Dermis microvascular lymphatic vessel endothelial cell (primary cell): ENCODE results near the gene DDX49. TPM values are rescaled to one million over a fixed set of nuclear protein-coding genes. Genes with fewer than 3 reads are reported as not detected.

Experiments
- DNase-seq, 2 donors: peaks; one replicate each; pipeline versions ENCODE4 v3.0.0 to v3.0.0-alpha.2; 2010; ENCODE audit warnings: low read depth in 2 of 2
- total RNA-seq: library from RNA; depleted of rRNA; stranded (reverse); fragments of >200 nt; gene quantifications from 2 replicates; pipeline ENCODE4 v1.2.1, GENCODE V29; 2014

Gene DDX49
- total RNA-seq, 1 donor from 2014 or later, result 42.7 TPM

DNA sequence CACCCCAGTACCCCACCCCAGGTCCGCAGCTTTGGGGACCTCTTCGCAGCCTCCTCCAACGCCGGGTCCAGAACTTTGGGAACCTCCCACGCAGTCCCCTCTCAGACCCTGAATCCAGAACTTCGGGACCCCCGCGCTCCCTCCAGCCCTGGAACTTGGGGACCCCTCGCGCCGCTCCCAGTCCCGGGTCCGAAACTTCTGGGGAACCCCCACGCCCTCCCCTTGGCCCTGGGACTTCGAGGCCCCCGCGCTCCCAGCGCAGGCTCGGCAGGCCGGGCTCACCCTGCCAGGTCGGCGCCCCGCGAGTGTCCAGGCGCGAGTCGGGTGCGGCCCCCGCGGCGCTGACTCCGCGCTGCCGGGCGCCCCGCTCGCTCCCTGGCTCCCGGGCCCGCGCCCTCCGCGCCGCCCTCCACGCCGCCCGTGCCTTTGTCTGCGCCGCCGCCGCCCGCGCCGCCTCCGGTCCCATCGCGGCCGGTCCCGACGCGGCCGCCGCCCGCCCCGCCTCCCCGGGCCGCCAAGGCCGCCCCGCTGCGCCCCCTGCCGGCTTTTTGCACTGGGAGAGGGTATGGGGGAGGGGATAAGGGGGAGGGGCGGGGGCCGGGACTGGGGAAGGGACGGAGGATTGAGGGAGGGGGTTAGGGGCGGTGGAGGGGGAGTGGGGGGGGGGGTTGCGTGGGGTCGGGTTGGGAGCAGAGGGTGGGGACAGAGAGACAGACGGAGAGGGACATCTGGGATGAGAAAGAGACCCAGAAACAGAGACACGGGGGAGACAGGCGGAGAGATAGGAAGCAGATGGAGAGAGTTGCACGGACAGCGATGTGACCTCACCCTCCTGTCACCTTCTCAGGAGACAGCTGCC is 21.5 kb downstream of the DDX49 start, which contains the start of gene HOMER3:
Gene HOMER3, minus strand, starts transcription at position 449 of the 859 bp plus-strand sequence. CDS start 2,235 bp downstream, outside the sequence.
- peak in 1 of 2 donors; percentile 64 for DNase-seq

DNA sequence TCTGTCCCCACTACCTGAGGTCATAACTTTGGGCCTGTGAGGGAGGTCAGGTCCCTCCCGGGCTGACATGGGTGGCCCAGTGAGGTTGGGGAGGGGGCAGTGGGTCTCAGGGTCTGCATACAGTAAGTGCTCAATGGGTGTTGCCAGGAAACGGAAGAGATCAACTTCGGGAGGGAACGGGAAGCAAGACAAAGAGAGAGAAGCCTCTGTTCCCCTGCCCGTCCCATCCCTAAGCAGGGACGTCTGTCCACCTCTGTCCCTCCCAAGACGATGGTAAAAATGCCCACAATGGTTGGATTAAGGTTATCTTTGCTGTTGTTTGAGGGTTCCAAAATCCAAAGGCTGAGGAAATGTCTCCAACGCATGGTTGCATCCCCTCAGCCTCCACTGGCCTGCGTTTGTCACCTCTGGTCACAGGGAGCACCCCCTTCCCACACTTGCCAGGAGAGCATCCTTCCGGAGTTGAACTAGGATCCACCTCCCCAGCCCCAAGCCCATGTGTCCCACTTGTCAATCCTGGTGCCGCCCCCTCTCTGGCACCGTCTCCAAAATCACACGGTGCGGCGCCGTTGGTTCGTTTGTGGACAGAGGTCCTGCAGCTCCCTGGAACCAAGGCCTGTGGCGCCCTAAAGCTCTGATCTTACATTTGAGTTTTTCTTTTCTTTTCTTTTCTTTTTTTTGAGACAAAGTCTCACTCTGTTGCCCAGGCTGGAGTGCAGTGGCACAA is 22.3 kb downstream of the DDX49 start:
- peak in 1 of 2 donors; percentile 25 for DNase-seq

- DNase-seq, result no peak
These were observed 23.2 kb downstream of the DDX49 start for GRCh38 chr19:18942692-18943091.

DNA sequence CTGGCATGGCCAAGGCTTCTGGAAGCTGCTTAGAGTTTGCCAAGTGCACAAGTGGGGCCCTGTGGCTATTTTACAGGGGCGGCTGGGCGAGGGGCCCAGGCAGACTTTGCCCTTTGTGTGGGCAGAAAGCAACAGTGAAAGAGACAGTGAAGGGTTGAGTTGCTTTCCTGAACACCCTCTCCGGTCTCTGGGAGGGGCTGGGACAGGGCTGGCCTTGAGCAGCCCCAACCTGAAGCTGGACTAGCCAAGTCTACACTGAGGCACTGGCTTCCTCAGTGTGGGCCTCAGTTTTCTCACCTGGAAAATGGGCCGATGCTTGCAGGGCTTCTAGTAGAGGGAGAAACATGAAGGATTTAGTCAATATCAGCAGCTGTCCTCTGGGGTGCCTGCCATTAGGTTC is 23.9 kb downstream of the DDX49 start:
- DNase-seq, result no peak

GRCh38 chr19:18945297-18945696 is 25.8 kb downstream of the DDX49 start:
- no peak for DNase-seq

DNA sequence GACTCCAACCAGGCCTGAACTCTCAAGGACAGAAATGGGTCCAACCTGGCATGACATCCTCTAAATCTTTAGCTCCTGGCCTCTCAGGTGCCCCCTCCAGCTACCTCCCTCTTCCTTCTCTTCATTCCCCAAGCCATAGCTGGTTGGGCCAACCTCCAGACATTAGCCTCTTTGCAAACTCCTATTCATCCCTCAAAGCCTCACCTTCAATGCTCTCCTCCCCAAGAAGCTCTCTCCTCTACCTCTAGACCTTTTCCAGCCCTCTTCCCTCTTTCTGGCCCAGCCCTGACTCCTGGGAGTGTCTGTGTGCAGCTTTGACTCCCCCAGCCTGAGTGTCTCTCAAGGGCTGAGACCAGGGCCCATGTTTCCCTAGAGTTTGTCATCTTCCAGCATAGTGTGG is 26.8 kb downstream of the DDX49 start:
- no peak for DNase-seq

GRCh38 chr19:18946918-18947317 is 27.4 kb downstream of the DDX49 start:
- DNase-seq, result no peak

DNA sequence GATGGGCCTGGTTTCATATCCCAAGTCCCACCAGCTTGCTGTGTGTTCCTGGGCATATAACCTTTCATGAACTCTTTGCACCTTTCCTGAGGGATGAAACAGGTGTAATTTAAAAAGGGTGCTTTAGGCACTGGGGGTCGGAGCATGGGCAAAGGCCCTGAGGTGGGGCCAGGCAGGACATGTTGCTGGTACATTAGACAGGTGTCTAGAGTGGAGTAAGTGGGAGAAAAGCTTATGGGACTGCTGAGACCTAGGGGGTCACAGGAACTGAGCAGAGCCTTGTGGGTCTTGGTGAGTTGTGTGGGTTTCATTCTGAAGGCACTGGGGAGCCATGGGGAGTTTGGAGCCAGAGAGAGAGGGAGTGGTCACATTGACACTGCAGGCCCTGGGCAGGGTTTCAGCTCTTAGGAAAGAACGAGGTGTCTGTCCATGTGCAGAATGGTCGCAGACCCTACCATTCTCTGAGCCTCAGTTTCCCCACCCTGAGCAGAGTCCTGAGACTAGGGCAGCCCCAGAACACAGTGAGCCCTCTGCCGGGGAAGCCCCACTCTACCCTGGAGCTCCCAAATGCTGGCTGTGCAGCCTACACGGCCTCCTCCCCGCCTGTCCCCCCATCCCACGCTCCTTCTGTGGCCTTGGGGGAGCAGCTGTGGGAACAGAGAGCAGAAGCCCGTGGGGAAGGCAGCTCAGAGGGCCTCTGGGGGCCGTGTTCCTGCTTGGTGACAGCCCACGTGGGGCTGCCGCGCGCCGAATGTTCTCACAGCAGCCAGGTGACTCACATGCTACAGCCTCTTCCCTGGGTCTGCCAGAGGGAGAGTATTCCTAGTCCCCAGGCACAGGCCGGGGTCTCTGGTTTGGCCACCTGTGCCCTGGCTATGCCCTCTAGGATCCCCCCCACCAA is 28.8 kb downstream of the DDX49 start:
- DNase-seq, result no peak

DNA sequence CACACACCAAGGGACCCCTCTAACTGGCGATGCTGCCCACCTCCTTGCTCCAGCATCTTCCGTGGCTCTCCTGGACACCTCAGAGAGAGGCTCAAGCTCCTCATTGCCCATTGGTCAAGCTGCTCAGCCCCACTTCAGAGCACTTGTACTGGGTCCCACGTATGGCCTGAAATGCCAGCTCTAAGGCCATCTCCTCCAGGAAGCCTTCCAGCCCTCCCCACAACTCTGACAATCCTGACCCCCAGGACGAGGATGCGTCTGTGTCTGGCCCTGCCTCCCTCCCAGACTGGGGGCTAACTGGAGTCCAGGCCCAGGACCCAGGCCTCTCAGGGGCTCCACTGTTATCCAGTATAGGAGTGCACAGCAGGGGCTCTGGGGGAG is 29.5 kb downstream of the DDX49 start:
- DNase-seq, result no peak

GRCh38 chr19:18949858-18950257 is 30.3 kb downstream of the DDX49 start:
- DNase-seq, result no peak

GRCh38 chr19:18951721-18952281 is 32.3 kb downstream of the DDX49 start:
- no peak for DNase-seq

DNA sequence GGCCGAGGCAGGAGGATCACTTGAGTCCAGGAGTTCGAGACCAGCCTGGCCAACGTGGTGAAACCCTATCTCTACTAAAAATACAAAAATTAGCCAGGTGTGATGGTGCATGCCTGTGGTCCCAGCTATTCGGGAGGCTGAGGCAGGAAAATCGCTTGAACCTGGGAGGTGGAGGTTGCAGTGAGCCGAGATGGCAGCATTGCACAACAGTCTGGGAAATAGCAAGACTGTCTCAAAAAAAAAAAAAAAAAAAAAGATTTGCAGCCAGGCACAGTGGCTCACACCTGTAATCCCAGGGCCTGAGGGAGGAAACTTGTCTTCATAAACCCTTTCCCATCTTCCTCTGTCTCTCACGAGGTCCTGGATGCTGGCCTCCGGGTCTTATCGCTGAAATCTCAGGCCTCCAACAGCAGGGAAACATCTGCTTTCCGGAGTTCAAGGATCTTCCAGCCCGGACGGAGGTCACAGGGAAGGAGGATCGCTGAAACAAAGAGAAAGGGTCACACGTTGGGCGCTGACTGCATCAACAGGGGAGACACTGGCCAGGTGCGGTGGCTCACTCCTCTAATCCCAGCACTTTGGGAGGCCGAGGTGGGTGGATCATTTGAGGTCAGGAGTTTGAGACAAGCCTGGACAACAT is 33.0 kb downstream of the DDX49 start:
- peak; percentile 56 to 81 for DNase-seq

GRCh38 chr19:18954094-18954493 is 34.6 kb downstream of the DDX49 start:
- no peak for DNase-seq

- DNase-seq, result no peak
These were observed 35.5 kb downstream of the DDX49 start for GRCh38 chr19:18955042-18955441.

DNA sequence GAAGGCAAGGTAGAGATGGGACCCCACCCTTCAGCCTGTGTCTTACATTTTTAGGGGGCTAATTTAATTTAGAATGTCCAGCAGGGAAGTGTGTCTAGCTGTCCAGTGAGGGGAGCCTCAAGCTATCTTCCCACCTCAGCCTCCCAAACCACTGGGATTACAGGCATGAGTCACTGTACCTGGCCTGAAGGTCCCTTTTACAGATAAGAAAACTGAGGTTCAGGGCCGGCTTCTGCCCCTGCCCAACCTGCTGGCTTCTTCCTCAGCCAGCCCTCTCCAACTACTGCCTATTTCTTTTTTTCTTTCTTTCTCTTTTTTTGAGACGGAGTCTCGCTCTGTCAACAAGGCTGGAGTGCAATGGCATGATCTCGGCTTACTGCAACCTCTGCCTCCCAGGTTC is 40.9 kb downstream of the DDX49 start:
- DNase-seq, result no peak

DNA sequence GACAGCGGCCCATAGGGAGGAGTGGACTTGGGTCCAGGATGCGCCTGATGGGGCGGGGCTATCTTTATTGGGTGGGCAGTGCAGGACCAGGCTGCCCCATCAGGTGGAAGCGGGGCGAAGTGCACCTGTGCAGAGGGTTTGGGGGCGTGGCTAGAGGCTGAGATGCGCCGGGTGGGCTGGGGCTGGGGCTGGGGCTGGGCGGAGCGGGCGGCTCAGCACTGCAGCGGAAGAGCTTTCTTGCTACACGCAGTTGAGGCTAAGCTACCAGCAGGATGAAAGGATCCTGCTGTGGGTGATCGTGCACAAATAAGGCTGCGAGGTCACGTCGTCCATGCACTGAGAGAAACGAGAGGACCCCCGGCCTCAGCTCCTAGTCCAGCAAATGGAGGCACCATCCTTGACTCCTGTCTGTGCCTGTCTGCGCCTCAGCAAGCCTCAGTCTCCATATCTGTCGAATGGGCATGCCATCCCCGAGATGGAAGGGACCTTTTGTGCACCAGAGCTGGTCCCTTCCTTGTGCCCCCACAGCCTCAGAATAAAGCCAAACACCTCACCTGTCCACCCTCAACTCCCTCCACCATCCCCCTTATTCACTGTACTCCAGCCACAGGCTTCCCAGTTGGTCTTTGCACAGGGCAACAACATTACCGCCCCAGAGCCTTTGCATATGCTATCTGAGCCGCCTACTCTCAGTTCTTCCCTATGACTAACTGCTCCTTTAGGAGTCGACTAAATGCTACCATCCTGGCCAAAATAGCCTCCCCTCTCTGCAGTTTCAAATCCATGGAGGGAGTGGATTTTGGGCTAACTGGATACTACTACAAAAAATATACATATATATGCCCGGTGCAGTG is 42.5 kb downstream of the DDX49 start:
- DNase-seq, result no peak

DNA sequence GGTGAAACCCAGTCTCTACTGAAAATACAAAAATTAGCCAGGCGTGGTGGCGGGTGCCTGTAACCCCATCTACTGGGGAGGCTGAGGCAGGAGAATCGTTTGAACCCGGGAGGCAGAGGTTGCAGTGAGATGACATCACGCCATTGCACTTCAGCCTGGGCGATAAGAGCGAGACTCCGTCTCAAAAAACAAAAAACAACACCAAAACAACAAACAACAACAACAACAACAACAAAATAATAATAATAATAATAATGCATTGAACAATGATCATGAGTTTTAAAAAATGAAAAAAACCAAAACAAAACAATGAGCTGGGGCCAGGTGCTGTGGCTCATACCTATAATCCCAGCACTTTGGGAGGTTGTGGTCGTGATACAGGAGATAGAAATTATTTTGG is 44.6 kb downstream of the DDX49 start:
- no peak for DNase-seq

DNA sequence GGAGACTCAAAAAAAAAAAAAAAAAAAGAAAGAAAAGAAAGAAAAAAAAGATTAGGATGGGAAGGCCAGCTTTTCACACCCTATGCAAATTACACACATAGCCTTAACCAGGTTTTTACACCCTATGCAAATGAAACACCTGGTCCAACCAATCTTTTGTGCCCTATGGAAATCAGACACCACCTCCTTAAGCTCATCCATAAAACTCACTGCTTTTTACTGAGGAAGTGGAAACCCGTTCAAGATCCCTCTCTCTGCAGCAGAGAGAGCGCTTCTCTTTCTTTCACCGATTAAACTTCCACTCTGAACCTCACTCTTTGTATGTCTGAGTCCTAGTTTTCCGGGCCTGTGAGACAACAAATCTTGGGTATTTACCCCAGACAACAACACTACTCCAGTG is 46.8 kb downstream of the DDX49 start:
- DNase-seq, result no peak

DNA sequence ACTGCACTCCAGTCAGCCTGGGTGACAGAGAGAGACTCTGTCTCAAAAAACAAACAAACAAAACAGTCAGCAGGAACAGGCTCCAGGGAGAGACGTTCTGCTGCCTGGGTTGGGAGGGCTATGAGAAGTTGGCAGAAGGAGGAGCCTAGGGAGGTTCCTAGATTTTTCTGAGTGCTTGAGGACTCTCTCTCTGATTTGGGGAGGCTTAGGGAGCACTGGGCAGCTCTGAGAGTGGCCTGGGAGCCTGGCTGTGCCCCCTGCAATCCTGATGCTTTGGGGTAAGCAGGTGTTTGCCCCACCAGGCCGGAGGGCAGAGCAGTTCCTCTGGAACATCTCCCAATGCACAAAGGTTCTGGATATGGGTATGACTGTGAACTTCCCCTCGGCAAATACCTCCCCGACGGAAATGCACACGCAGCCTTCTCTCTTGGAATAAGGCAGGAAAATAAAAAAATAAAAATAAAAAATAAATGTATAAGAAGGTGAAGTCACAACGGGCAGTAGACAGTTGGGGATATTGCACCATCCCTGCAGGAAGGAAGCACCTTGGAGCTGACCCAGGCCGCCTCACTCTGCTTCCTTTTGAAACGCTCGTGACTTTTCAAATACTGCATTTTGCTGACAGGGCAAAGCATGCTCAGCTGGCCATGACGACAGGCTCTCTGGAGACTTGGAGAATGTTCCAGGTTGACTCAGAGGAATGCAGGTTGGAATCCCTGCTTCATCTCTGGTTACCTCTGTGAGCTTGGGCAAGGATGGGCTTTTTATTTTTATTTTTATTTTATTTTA is 48.0 kb downstream of the DDX49 start:
- DNase-seq, result peak; percentile 88 to 90
